H1 (cell line): Measurements from ENCODE around the gene R3HDM1. TPM values are rescaled to one million over a fixed set of nuclear protein-coding genes. Genes with fewer than 3 reads are reported as not detected.

Experiments used
- CTCF ChIA-PET: fragments of 300-600 bp; sonication (Branson Sonifier 250); formaldehyde crosslinking; loops from one replicate; lab custom pipeline; 2021; ENCODE audit not compliant: partially characterized antibody; lab: Charles Lee
- POLR2A ChIA-PET: fragments of 300-600 bp; sonication (Branson Sonifier 250); formaldehyde crosslinking; loops from one replicate; lab custom pipeline; 2021; ENCODE audit warnings: inconsistent platforms; ENCODE audit not compliant: partially characterized antibody; lab: Charles Lee
- DNase-seq, 2 experiments: peaks; one replicate each; pipeline versions ENCODE4 v3.0.0 to v3.0.0-alpha.2; 2010 to 2022; ENCODE audit warnings: low spot score in 2 of 2, low read depth in 1 of 2, mixed read lengths in 1 of 2
- FAIRE-seq: peaks from 2 replicates; lab custom pipeline; 2011; peaks lifted over from hg19 to GRCh38; lab: Jason Lieb, UNC
- H2AFZ ChIP-seq: 2 replicates; pipeline ENCODE4 v1.8.1; 2012; ENCODE audit warnings: low read length, inconsistent platforms
- H2AK5ac ChIP-seq: 2 replicates; pipeline ENCODE4 v1.6.1; 2013; ENCODE audit warnings: low read depth, low read length
- H2BK120ac ChIP-seq: replicated peaks from 2 replicates; pipeline ENCODE3; 2013; ENCODE audit warnings: low read depth, low read length, inconsistent platforms
- H2BK12ac ChIP-seq: 2 replicates; pipeline ENCODE4 v1.6.1; 2013; ENCODE audit warnings: low read depth, low read length
- H2BK15ac ChIP-seq: 2 replicates; pipeline ENCODE4 v1.6.1; 2013; ENCODE audit warnings: low read length
- H2BK20ac ChIP-seq: 2 replicates; pipeline ENCODE4 v1.6.1; 2013; ENCODE audit warnings: low read length
- H2BK5ac ChIP-seq: 2 replicates; pipeline ENCODE4 v1.6.1; 2013; ENCODE audit warnings: low read depth, low read length
- H3K14ac ChIP-seq: 2 replicates; pipeline ENCODE4 v1.6.1; 2013; ENCODE audit warnings: inconsistent platforms; ENCODE audit not compliant: insufficient read length
- H3K18ac ChIP-seq: 2 replicates; pipeline ENCODE4 v1.6.1; 2013; ENCODE audit warnings: low read length; ENCODE audit errors: extremely low read depth
- H3K23ac ChIP-seq: 2 replicates; pipeline ENCODE4 v1.6.1; 2013; ENCODE audit warnings: inconsistent platforms; ENCODE audit not compliant: insufficient read length
- H3K23me2 ChIP-seq: 2 replicates; pipeline ENCODE4 v1.6.1; 2013; ENCODE audit warnings: low read depth, low read length
- H3K27ac ChIP-seq: 2 replicates; pipeline ENCODE4 v1.6.1; 2011; ENCODE audit warnings: low read depth, low read length, inconsistent platforms
- H3K27me3 ChIP-seq, 4 experiments: replicated peaks in 1 of 4; 1 replicate in 1 of 4; 2 replicates in 3 of 4; pipeline versions ENCODE4 v1.6.1 to v1.8.1; 2011 to 2013; ENCODE audit warnings: low read length in 3 of 4, mild to moderate bottlenecking in 3 of 4, inconsistent platforms in 2 of 4, mixed read lengths in 2 of 4, moderate library complexity in 1 of 4; ENCODE audit not compliant: control insufficient read depth in 3 of 4, insufficient read depth in 3 of 4; ENCODE audit errors: extremely low read depth in 1 of 4
- H3K36me3 ChIP-seq, 4 experiments: 2 replicates each; pipeline versions ENCODE4 v1.6.1 to v1.8.1; 2011 to 2013; ENCODE audit warnings: mild to moderate bottlenecking in 4 of 4, low read length in 3 of 4, moderate library complexity in 2 of 4, control low read depth in 1 of 4, inconsistent platforms in 1 of 4; ENCODE audit not compliant: insufficient read depth in 4 of 4, control insufficient read depth in 2 of 4
- H3K4ac ChIP-seq: replicated peaks from 2 replicates; pipeline ENCODE3; 2013; ENCODE audit warnings: low read length, low read depth, mixed read lengths, inconsistent platforms; ENCODE audit not compliant: insufficient read length
- H3K4me1 ChIP-seq, 4 experiments: replicated peaks in 1 of 4; 1 replicate in 1 of 4; 2 replicates in 3 of 4; pipeline versions ENCODE4 v1.6.1 to v1.8.1; 2011 to 2013; ENCODE audit warnings: low read length in 3 of 4, inconsistent platforms in 2 of 4, mixed read lengths in 1 of 4; ENCODE audit not compliant: insufficient read depth in 4 of 4, control insufficient read depth in 3 of 4
- H3K4me2 ChIP-seq, 2 experiments: 2 replicates each; pipeline versions ENCODE4 v1.6.1 to v1.8.1; 2011 to 2013; ENCODE audit warnings: low read depth in 2 of 2, low read length in 2 of 2, control low read depth in 1 of 2, inconsistent platforms in 1 of 2, mild to moderate bottlenecking in 1 of 2; ENCODE audit not compliant: insufficient read depth in 1 of 2
- H3K4me3 ChIP-seq, 4 experiments: fragments of 200-600, 300-600 bp in 1 of 4; sonication (generic), shearing (Covaris generic), sonication (Bioruptor Twin) in 1 of 4; 2 replicates each; pipeline versions ENCODE4 v1.5.1 to v1.8.1; 2011 to 2016; ENCODE audit warnings: low read length in 4 of 4, low read depth in 3 of 4, control low read depth in 2 of 4, inconsistent platforms in 2 of 4, mild to moderate bottlenecking in 2 of 4, mixed read lengths in 1 of 4, moderate library complexity in 1 of 4; ENCODE audit not compliant: insufficient read depth in 2 of 4; ENCODE audit errors: extremely low read depth in 1 of 4
- H3K56ac ChIP-seq: replicated peaks from 2 replicates; pipeline ENCODE3; 2013; ENCODE audit warnings: low read depth, mild to moderate bottlenecking, mixed read lengths, low read length, inconsistent platforms; ENCODE audit not compliant: insufficient read length
- H3K79me1 ChIP-seq: 2 replicates; pipeline ENCODE4 v1.6.1; 2013; ENCODE audit warnings: low read depth, low read length, control low read depth
- H3K79me2 ChIP-seq, 2 experiments: 2 replicates each; pipeline versions ENCODE4 v1.6.1 to v1.8.1; 2012 to 2013; ENCODE audit warnings: low read length in 2 of 2, mild to moderate bottlenecking in 2 of 2, inconsistent platforms in 1 of 2; ENCODE audit not compliant: insufficient read depth in 2 of 2, control insufficient read depth in 1 of 2
- H3K9ac ChIP-seq, 4 experiments: replicated peaks in 1 of 4; 1 replicate in 1 of 4; 2 replicates in 3 of 4; pipeline versions ENCODE4 v1.6.1 to v1.8.1; 2011 to 2013; ENCODE audit warnings: low read depth in 3 of 4, low read length in 3 of 4, control low read depth in 2 of 4, mild to moderate bottlenecking in 2 of 4, moderate library complexity in 2 of 4, inconsistent platforms in 1 of 4; ENCODE audit errors: extremely low read depth in 1 of 4
- H3K9me3 ChIP-seq, 2 experiments: 2 replicates each; pipeline versions ENCODE4 v1.6.1 to v1.8.1; 2012 to 2013; ENCODE audit warnings: mild to moderate bottlenecking in 2 of 2, moderate library complexity in 2 of 2, control low read depth in 1 of 2, inconsistent platforms in 1 of 2, low read depth in 1 of 2, low read length in 1 of 2, mixed read lengths in 1 of 2; ENCODE audit not compliant: insufficient read depth in 2 of 2
- H4K20me1 ChIP-seq, 2 experiments: replicated peaks in 1 of 2; 2 replicates each; pipeline versions ENCODE3 to v1.8.1; 2011 to 2013; ENCODE audit warnings: inconsistent platforms in 2 of 2, low read length in 2 of 2, mild to moderate bottlenecking in 1 of 2; ENCODE audit not compliant: insufficient read depth in 2 of 2, control insufficient read depth in 1 of 2
- H4K5ac ChIP-seq: 2 replicates; pipeline ENCODE4 v1.6.1; 2013; ENCODE audit warnings: low read length, low read depth, mixed read lengths, inconsistent platforms; ENCODE audit not compliant: insufficient read length
- H4K8ac ChIP-seq: 2 replicates; pipeline ENCODE4 v1.8.0; 2013; ENCODE audit warnings: mild to moderate bottlenecking, moderate library complexity, low read length, inconsistent platforms; ENCODE audit not compliant: insufficient read depth; ENCODE audit errors: extremely low read depth
- H4K91ac ChIP-seq: replicated peaks from 2 replicates; pipeline ENCODE3; 2013; ENCODE audit warnings: low read length, mixed read lengths, inconsistent platforms; ENCODE audit not compliant: insufficient read length
- ASH2L ChIP-seq: fragments of 200-600, 300-600 bp; sonication (generic); IDR thresholded peaks from one replicate; pipeline ENCODE4 v1.7.1; 2017; ENCODE audit warnings: low read length
- ATF3 ChIP-seq: IDR thresholded peaks from 2 replicates; pipeline ENCODE4 v1.6.1; 2011; ENCODE audit warnings: low read depth, mild to moderate bottlenecking, low read length; ENCODE audit not compliant: insufficient read depth
- BCL11A ChIP-seq, 2 experiments: IDR thresholded peaks; one replicate each; pipeline ENCODE4 v1.6.1; 2011; ENCODE audit warnings: low read depth in 2 of 2, low read length in 2 of 2, mild to moderate bottlenecking in 2 of 2
- BRCA1 ChIP-seq: IDR thresholded peaks from 2 replicates; pipeline ENCODE4 v1.6.1; 2012; ENCODE audit warnings: low read depth, low read length, improper control_type of control experiment
- CBX5 ChIP-seq: fragments of 300-800, 300-1000 bp; sonication (generic); IDR thresholded peaks from 2 replicates; pipeline ENCODE4 v1.7.1; 2016; ENCODE audit warnings: antibody characterized with exemption, low read length, low read depth
- CBX8 ChIP-seq: fragments of 300-800, 300-1000 bp; sonication (generic); IDR thresholded peaks from 2 replicates; pipeline ENCODE4 v1.7.1; 2016; ENCODE audit warnings: low read depth, low read length, borderline replicate concordance
- EGR1 ChIP-seq: IDR thresholded peaks from 2 replicates; pipeline ENCODE4 v1.6.1; 2011; ENCODE audit warnings: low read depth, low read length, borderline replicate concordance
- EP300 ChIP-seq, 2 experiments: IDR thresholded peaks; 1 replicate in 1 of 2; 2 replicates in 1 of 2; pipeline ENCODE4 v1.6.1; 2011 to 2012; ENCODE audit warnings: low read depth in 2 of 2, low read length in 2 of 2, mild to moderate bottlenecking in 2 of 2, borderline replicate concordance in 1 of 2, inconsistent platforms in 1 of 2, moderate library complexity in 1 of 2
- GABPA ChIP-seq: IDR thresholded peaks from 2 replicates; pipeline ENCODE4 v1.6.1; 2011; ENCODE audit warnings: mild to moderate bottlenecking, low read length, moderate library complexity, borderline replicate concordance; ENCODE audit not compliant: insufficient read depth
- GTF2F1 ChIP-seq: IDR thresholded peaks from 2 replicates; pipeline ENCODE4 v1.6.1; 2012; ENCODE audit warnings: low read depth, low read length, improper control_type of control experiment, borderline replicate concordance
- POLR2A ChIP-seq, 2 experiments: IDR thresholded peaks; 1 replicate in 1 of 2; 2 replicates in 1 of 2; pipeline ENCODE4 v1.6.1; 2011; ENCODE audit warnings: low read depth in 2 of 2, low read length in 2 of 2, mild to moderate bottlenecking in 2 of 2; ENCODE audit errors: control extremely low read depth in 1 of 2
- TEAD4 ChIP-seq: IDR thresholded peaks from 2 replicates; pipeline ENCODE4 v1.6.1; 2012; ENCODE audit warnings: low read depth, low read length, inconsistent platforms, mixed read lengths
- USF2 ChIP-seq: IDR thresholded peaks from 2 replicates; pipeline ENCODE4 v1.6.1; 2011; ENCODE audit warnings: low read length, improper control_type of control experiment
- YY1 ChIP-seq: IDR thresholded peaks from 2 replicates; pipeline ENCODE4 v1.6.1; 2011; ENCODE audit warnings: low read depth, mild to moderate bottlenecking, low read length
- WGBS, 2 experiments: shearing (Covaris generic) in 1 of 2; methylation state at CpG; one replicate each; pipeline versions ENCODE4 v1.1.6 to v1.1.7; 2013 to 2015; ENCODE audit warnings: low lambda C conversion rate in 2 of 2, mixed read lengths in 2 of 2, inconsistent platforms in 1 of 2, low coverage in 1 of 2, missing lambda C conversion rate in 1 of 2; ENCODE audit not compliant: insufficient replicate concordance in 2 of 2, insufficient coverage in 1 of 2, insufficient read length in 1 of 2; ENCODE audit errors: extremely low coverage in 1 of 2, missing lambda C conversion rate in 1 of 2; 5-methylcytosine and 5-hydroxymethylcytosine counted together
- polyA plus RNA-seq, 7 experiments: library from polyadenylated mRNA; depleted of rRNA in 3 of 7; stranded (reverse) in 5 of 7; unstranded in 2 of 7; fragments of >200 nt in 5 of 7; fragments of 200-250 nt in 2 of 7; gene quantifications; 1 replicate in 5 of 7; 2 replicates in 1 of 7; 4 replicates in 1 of 7; pipeline versions ENCODE4 v1.2.1 to v1.2.3, GENCODE V29; 2011 to 2013; ENCODE audit warnings: missing spikeins in 2 of 7, mixed read lengths in 2 of 7
- total RNA-seq: library from RNA; stranded (reverse); fragmentation: NEBNext Ultra II Directional; extraction: Animal tissue kit (Norgen Biotek cat#: 25700); gene quantifications from 2 replicates; pipeline ENCODE4 v1.2.1, GENCODE V29; 2021

R3HDM1 gene
- total and polyA plus RNA-seq, 2 of the 8 experiments (the other 6 are each of a cell fraction or from before 2014, with no cell fraction given): 77.7 to 120 TPM

GRCh38 chr2:135674453-135674852 is 143.2 kb downstream of the R3HDM1 start:
- Histone ChIP-seq H2BK120ac (no peak overlapping the region), H3K4me2 (no peak overlapping the region), H3K36me3 (peaks cover 0 to 27% (median 7%) of the 10 kb centered on the region in 4 experiments; a peak in 4 of 8 replicates), H3K4me1 (no peaks in the 10 kb centered on the region), H3K9ac (no peak overlapping the region), H2AFZ (no peak overlapping the region), H3K14ac (no peak overlapping the region), H2BK20ac (no peak overlapping the region), H3K79me1 (no peaks in the 10 kb centered on the region), H3K27me3 (no peaks in the 10 kb centered on the region), H3K4ac (no peak overlapping the region), H2AK5ac (no peak overlapping the region), H3K4me3 (no peak overlapping the region), H4K91ac (no peak overlapping the region), H4K20me1 (no peaks in the 10 kb centered on the region), H3K79me2 (no peaks in the 10 kb centered on the region), H2BK5ac (no peak overlapping the region), H4K8ac (no peak overlapping the region), H3K23me2 (no peaks in the 10 kb centered on the region), H4K5ac (no peak overlapping the region), H3K18ac (no peak overlapping the region), H3K27ac (no peak overlapping the region), H3K23ac (no peak overlapping the region), H2BK15ac (no peak overlapping the region), H2BK12ac (no peak overlapping the region), H3K56ac (no peak overlapping the region), H3K9me3 (no peaks in the 10 kb centered on the region)
- 95% methylated on average over 1 of the region's 1 CpG; no CpG with 5 or more reads in 1 of the 2 experiments for WGBS, 2 experiments
- DNase-seq (no peak), FAIRE-seq (no peak)
- ChIA-PET CTCF (interaction anchor here (0.6 kb wide), 1 partner anchor 511 kb away, joined by 3 read pairs; no protein-coding TSS in a partner anchor), POLR2A (no interaction called here)
- TF ChIP-seq TEAD4 (no peak), EP300 (IDR thresholded peaks at IDR 0.05; ENCODE audit: borderline replicate concordance in 1 of 2, low read depth in 2 of 2, low read length in 2 of 2) (no peak), CBX8 (no peak), CBX5 (no peak), BRCA1 (no peak), EGR1 (no peak), GTF2F1 (no peak), USF2 (no peak), BCL11A (IDR thresholded peaks at IDR 0.05; ENCODE audit: low read depth in 2 of 2, low read length in 2 of 2) (no peak), ASH2L (no peak), GABPA (no peak), POLR2A (IDR thresholded peaks at IDR 0.05; ENCODE audit: control extremely low read depth in 1 of 2, low read depth in 2 of 2, low read length in 2 of 2) (no peak), YY1 (no peak), ATF3 (no peak)
